Ishikawa (cell line): Measurements from ENCODE around the gene CRY1.

Experiments
- CEBPB ChIP-seq: IDR thresholded peaks from 2 replicates; pipeline ENCODE4 v1.6.1; 2012
- CREB1 ChIP-seq: IDR thresholded peaks from 2 replicates; pipeline ENCODE4 v1.6.1; 2012; ENCODE audit warnings: low read depth
- EGR1 ChIP-seq: IDR thresholded peaks from 2 replicates; pipeline ENCODE4 v1.6.1; 2012
- EP300 ChIP-seq: IDR thresholded peaks from 2 replicates; pipeline ENCODE4 v1.6.1; 2012; ENCODE audit warnings: borderline replicate concordance
- FOXM1 ChIP-seq: IDR thresholded peaks from 2 replicates; pipeline ENCODE4 v1.6.1; 2012; ENCODE audit warnings: low read depth, borderline replicate concordance
- MAX ChIP-seq: IDR thresholded peaks from 2 replicates; pipeline ENCODE4 v1.6.1; 2012
- NFIC ChIP-seq: IDR thresholded peaks from 2 replicates; pipeline ENCODE4 v1.6.1; 2012
- RAD21 ChIP-seq: IDR thresholded peaks from 2 replicates; pipeline ENCODE4 v1.6.1; 2012; ENCODE audit warnings: low read depth
- REST ChIP-seq: IDR thresholded peaks from 2 replicates; pipeline ENCODE4 v1.6.1; 2012; ENCODE audit warnings: low read depth, mild to moderate bottlenecking
- TAF1 ChIP-seq: IDR thresholded peaks from 2 replicates; pipeline ENCODE4 v1.6.1; 2012; ENCODE audit warnings: low read depth, mild to moderate bottlenecking
- TCF12 ChIP-seq: IDR thresholded peaks from 2 replicates; pipeline ENCODE4 v1.6.1; 2012; ENCODE audit warnings: low read depth
- TEAD4 ChIP-seq: IDR thresholded peaks from 2 replicates; pipeline ENCODE4 v1.6.1; 2012
- USF1 ChIP-seq: IDR thresholded peaks from 2 replicates; pipeline ENCODE4 v1.6.1; 2012
- YY1 ChIP-seq: IDR thresholded peaks from 2 replicates; pipeline ENCODE4 v1.6.1; 2012; ENCODE audit warnings: low read depth
- ZBTB7A ChIP-seq: IDR thresholded peaks from 2 replicates; pipeline ENCODE4 v1.6.1; 2012; ENCODE audit warnings: low read depth

CRY1 gene

GRCh38 chr12:106982229-106982628 lies 111.1 kb downstream of the CRY1 start:
- TF ChIP-seq CEBPB = no peak
- TF ChIP-seq ZBTB7A = no peak
- no peak for TF ChIP-seq TAF1
- TF ChIP-seq TCF12 = no peak
- no peak for TF ChIP-seq TEAD4

DNA sequence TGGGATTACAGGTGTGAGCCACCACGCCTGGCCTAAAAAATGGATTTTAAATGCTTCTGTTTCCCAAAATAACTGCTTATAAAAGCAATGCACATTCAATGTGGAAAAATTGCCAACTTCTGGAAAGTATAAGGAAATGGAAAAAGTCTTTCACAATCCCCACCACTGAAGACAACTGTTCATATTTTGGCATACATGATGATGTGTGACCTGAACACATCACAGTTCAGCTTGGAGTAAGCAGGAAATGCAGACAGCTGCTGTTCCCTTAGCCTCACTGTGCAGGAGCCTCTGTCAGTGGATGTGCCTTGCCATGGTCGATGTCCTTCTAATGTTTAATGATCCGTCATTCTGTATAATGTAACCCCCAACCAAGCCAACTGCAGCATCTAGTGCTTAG lies 111.6 kb downstream of the CRY1 start:
- TF ChIP-seq ZBTB7A (no peak), USF1 (no peak), FOXM1 (no peak), REST (no peak)

DNA sequence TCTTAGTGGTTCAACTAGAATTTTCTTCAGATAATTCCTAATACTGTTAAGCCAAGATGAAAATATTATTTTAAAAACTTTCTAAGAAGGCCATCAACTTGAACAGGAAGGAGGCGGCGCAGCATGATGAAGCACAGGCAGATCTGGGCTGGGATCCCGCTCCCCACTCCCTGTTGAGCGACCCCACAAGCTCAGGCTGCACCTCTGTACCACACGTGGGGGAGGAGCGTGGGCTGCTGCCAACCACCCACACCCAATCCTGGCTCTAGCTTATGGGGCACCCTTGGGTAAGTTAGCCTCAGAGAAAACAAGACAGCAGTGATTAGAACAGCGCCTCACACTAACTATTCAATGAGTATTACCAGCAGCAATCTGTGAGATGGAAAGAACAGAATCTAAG lies 112.4 kb downstream of the CRY1 start:
- TF ChIP-seq RAD21 (no peak), CREB1 (no peak), FOXM1 (no peak), EGR1 (no peak), TEAD4 (no peak), EP300 (no peak), REST (no peak), TAF1 (no peak), NFIC (no peak), ZBTB7A (no peak), YY1 (no peak), TCF12 (no peak), USF1 (no peak), MAX (no peak), CEBPB (no peak)

GRCh38 chr12:106978035-106978800 lies 115.1 kb downstream of the CRY1 start:
- TF ChIP-seq NFIC = peak; percentile 47; the same call in 1 of the 2 replicates
- TF ChIP-seq FOXM1 = no peak

GRCh38 chr12:106976668-106977067 lies 116.7 kb downstream of the CRY1 start:
- TF ChIP-seq EP300 (no peak), RAD21 (no peak), REST (no peak), YY1 (no peak), TCF12 (no peak), CEBPB (no peak), FOXM1 (no peak), EGR1 (no peak), MAX (no peak), ZBTB7A (no peak), TEAD4 (no peak), TAF1 (no peak), NFIC (no peak)
